Measurements from ENCODE around the gene KCNQ1OT1.

Gene KCNQ1OT1

DNA sequence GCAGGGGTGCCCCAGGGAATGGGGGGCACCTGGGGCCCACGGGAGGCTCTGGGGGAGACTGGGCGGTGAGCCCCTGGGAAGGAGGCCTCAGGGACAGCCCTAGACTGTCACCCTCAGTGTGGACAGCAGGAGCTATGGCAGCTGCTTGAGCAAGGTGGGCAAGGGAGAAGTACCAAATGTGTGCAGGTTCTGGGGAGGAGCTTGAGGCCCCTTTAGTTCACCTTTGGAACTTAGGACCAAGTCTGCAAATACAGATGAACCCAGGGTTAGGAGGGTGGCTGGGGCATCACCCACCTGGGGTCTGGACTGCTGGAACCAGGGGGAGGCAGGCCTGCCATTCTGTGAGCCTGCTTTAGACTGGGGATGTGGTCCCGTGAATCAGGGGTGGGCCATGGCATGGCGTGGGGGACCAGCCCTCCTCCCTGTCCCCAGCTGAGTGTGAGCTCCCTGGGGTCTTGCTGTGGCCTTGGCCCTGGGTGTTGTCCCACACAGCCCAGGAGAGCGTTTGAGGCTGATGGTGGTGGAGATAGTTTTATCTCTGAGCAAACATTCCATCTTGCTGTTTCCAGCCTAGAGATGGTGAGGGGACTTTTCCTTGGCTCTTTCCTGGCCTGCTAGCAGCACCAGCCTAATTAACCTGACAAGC, 132.6 kb downstream of the KCNQ1OT1 start:
- no peak for DNase-seq

GRCh38 chr11:2566223-2567025, 133.4 kb downstream of the KCNQ1OT1 start:
- no peak for DNase-seq

GRCh38 chr11:2565447-2566222, 134.2 kb downstream of the KCNQ1OT1 start:
- no peak for DNase-seq

GRCh38 chr11:2564588-2565425, 135.0 kb downstream of the KCNQ1OT1 start:
- no peak for DNase-seq

DNA sequence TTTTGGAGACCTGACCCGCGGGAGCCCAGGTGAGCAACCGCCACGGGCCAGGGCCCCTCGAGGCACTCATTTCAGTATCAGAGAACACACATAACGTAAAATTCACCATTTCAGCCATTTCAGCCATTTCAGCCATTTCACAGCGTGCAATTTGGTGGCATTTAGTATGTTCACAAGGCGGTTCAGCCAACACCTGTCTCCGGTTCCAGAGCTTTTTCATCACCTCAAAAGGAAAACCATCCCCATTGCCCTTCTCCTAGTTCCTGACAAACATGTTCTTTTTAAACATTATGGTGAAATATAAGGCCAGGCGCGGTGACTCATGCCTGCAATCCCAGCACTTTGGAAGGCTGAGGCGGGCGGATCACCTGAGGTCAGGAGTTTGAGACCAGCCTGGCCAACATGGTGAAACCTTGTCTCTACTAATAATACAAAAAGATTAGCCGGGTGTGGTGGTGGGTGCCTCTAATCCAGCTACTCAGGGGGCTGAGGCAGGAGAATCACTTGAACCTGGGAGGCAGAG, 135.7 kb downstream of the KCNQ1OT1 start:
- no peak for DNase-seq

DNA sequence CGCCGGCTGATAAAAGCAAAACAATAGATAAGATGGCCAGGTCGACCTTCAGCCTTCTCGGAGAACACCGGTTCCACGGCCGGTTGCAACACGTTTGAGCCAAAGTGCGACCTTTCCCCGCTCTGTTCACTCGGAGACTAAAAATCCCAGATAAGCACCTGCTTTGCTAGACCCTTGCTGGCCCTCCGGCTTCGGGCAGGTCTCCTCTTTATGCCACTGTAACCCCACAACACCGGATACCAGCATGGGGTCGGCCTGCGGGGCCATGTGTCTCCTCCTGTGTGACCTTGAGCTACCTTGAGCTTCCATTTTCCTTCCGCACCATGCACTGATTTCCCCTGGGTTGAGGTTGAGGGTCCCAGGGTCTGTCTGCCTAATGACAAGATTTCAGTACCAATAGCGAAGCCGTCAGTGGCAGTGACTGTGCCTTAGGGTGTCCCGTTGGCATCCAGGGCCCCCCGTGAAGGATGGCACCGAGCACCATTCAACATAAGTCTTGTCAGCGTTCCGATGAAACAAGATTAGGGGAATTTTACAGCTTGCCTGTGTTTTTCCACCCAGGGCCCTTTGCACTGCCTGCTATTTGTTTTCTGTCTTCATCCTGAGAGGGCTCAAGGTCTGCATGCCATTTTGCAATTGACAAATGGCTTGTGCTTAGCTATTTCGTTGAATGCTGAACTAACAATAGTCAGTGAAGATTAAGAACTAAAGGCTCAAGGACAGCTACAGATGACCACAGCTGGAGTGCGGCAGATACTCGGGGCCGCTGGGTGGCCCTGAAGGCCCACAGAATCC, 136.4 kb downstream of the KCNQ1OT1 start:
- DNase-seq = no peak

DNA sequence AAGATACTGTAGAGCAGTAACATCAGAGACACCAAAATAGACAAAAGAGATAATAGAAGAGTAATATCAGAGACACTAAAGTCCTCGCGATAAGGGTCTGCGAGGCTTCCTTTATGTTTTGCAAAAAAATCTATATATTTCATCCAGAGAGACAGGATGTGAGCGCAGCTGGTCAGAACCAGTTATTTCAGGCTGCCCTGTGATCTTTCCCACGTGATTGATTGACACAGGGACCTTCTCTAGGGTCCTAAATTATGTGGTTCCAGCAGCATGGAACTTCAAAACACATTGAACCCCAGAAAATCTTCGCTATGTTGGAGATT, 136.9 kb downstream of the KCNQ1OT1 start:
- no peak for DNase-seq

DNA sequence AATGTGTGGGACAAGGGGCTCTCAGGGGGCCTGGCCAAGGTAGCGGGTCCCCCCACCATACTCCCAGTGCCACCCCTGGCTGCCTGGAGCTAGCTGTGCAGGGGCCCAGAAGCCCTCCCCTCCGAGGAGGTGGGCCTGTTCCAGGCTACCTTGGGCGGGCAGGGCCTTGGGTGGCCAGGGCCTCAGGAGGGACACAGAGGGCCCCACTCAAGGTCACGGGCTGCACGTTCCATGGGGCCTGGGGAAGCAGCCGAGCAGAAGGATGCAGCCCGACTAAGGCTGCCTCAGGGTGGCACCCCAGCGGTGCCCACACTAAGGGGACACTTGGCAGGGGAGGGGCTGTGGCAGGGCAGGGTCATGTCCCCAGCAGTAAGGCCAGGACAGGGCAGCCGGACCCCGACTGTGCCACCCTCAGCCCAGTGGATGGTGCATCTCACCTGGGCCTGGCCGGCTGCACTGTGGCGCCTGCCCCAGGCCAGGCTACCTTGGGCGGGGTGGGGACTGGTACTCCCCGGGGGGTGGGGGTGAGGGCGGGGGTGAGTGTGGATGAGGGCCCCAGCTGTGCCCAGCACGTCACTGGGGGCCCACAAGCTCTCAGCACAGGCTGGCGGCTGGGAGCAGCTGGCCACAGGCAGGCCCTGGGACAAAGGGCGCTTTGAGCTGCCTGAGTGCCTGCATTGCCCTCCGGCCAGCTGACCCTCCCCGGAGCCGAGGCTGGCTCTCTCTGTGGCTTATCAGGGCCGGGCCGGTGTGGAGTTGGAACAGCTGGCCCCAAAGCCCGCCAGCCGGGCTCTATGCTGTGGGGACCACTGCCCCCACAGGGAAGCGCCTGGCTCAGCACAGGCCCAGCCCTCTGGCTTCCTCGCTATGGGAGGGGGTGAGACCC, 137.9 kb downstream of the KCNQ1OT1 start:
- DNase-seq = no peak

DNA sequence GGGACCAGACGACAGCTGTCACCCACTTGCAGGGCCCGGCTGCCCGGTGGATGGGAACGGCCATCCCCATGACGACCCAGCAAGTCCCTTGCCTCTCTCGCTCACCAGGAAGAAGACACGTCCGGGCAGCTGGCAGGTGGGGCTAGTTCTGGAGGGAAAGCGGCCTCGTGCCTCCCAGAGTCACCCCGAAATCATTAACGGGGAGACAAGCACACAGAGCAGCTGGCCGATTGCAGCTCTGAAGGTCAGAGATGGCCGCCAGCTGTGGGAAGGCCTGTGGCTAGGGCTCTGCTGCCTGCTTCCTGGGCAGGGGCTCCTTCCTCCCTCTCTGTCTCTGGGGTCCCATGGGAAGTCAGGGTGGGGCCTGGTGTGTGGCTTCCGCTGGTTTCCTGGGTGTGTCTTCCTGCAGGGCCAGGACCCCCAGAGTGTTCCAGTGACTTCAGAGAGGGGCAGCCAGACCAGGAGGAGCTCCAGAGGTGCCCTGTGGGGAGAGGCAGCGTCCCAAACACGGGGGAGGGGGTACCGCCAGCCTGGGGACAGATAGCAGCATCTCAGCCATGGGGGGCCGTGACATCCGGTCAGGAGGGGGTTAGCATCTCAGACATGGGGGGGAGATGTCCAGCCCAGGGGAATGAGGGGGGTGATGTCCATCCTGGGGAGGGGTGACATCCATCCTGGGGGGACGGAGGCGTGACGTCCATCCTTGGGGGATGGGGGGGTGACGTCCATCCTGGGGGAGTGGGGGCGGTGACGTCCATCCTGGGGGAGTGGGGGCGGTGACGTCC, 140.1 kb downstream of the KCNQ1OT1 start:
- DNase-seq = no peak

- no peak for DNase-seq
These were observed 140.8 kb downstream of the KCNQ1OT1 start for GRCh38 chr11:2558861-2559526.

DNA sequence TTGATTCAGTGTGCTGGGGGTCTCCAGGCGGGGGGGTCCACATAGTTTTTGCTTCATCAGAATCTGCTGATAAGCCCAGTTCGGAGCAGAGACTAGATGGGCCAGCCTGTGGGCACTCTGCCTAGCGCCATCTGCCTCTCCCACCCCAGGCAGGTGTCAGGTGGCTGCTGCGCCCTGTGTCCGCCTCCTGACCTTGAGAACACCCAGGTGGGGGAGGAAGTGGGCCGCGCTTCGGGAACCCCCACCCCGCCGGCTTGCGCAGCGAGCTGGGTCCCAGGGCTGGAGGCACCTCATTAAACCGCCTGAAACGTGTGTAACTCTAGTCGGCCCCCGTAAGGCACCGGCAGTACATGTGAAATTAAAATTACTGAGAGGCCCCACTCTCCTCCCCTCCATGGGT, 141.4 kb downstream of the KCNQ1OT1 start:
- no peak for DNase-seq

All from activated CD4-positive, alpha-beta T cell treated with anti-CD3 and anti-CD28 coated beads, Interleukin-2, Interleukin-6, amounts not matched to agents 100 ng/mL and 50 ng/mL, durations not matched to agents 16 hours and 8 hours (primary cell).